ENCODE measurements around the gene BUD13. TPM values are rescaled to one million over a fixed set of nuclear protein-coding genes. Genes with fewer than 3 reads are reported as not detected.

The BUD13 gene
- total and polyA plus RNA-seq, 2 of the 13 experiments (the other 11 are each of a cell fraction or from before 2014, with no cell fraction given) = 13.3 to 25.9 TPM

DNA sequence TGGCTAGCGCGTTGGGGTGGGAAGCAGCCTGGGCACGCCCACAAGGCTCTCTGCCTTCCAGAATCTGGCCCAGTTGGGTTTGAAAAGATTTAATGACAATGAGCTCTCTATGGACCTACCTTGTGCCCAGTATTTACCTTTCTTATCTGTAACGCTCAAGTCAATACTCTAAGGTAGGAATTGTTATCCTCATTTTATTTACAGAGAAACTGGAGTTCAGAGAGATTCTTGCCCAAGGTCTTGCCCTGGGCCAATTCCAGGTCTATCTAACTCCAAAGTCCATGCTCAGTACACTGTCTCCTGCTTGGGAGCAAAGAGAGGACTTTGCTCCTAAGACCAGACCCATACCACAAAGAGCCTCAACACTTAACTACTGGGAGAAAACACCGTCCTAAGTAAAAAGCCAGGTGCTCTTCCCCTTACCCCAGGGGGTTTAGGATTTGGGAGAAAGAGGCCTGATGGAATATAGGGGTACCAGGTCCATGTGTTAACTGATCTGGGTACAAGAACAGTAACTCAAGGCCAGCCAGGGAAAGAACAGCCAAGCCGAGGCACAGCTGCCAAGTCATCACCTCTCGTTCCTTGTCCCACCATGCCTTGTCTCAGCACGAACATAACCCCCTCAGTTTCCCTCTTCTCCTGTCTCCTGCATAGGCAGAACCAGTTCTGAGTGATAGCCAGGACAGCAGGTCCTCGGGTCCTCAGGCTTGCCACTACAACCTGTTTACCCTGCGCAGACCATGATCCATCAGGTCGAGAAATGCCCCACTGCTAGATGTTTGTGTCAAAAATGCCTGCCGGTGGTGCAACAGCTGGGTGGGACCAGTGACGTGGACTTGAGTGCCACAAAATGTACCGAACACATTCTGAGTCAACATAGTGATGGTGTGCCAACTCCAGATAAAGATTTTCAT lies 35.7 kb upstream of the BUD13 start (continued):
- TF ChIP-seq TRIM22 (IDR thresholded peaks at IDR 0.05) (no peak), MEIS1 (CRISPR knock-in tag; IDR thresholded peaks at IDR 0.05; ENCODE audit: borderline replicate concordance) (peak; percentile 29; the same call in 1 of the 2 replicates), ZNF496 (CRISPR knock-in tag; IDR thresholded peaks at IDR 0.05; ENCODE audit: insufficient replicate concordance) (no peak), FOXK2 (IDR thresholded peaks at IDR 0.05) (peak; percentile 55), HNRNPH1 (optimal IDR thresholded peaks at IDR 0.05; ENCODE audit: low read depth, low read length) (no peak), ZNF629 (CRISPR knock-in tag; conservative IDR thresholded peaks at IDR 0.05) (peak; percentile 52), ZNF577 (CRISPR knock-in tag; IDR thresholded peaks at IDR 0.05; ENCODE audit: borderline replicate concordance, low read depth) (no peak), CREBL2 (CRISPR knock-in tag; IDR thresholded peaks at IDR 0.05; ENCODE audit: borderline replicate concordance) (no peak), XBP1 (CRISPR knock-in tag; IDR thresholded peaks at IDR 0.05) (no peak), SSRP1 (CRISPR knock-in tag; IDR thresholded peaks at IDR 0.05) (0 out of 2 replicates have a peak, but pooled peaks have one; percentile 72), SAFB2 (CRISPR knock-in tag; IDR thresholded peaks at IDR 0.05; ENCODE audit: borderline replicate concordance, low read depth) (no peak), ZNF10 (CRISPR knock-in tag; IDR thresholded peaks at IDR 0.05; ENCODE audit: borderline replicate concordance, low read depth) (no peak), ATAD3A (CRISPR knock-in tag; IDR thresholded peaks at IDR 0.05) (no peak), MTA3 (CRISPR knock-in tag; IDR thresholded peaks at IDR 0.05) (no peak), GPN1 (CRISPR knock-in tag; IDR thresholded peaks at IDR 0.05; ENCODE audit: borderline replicate concordance) (no peak)
- TF ChIP-seq, protein P1, sequence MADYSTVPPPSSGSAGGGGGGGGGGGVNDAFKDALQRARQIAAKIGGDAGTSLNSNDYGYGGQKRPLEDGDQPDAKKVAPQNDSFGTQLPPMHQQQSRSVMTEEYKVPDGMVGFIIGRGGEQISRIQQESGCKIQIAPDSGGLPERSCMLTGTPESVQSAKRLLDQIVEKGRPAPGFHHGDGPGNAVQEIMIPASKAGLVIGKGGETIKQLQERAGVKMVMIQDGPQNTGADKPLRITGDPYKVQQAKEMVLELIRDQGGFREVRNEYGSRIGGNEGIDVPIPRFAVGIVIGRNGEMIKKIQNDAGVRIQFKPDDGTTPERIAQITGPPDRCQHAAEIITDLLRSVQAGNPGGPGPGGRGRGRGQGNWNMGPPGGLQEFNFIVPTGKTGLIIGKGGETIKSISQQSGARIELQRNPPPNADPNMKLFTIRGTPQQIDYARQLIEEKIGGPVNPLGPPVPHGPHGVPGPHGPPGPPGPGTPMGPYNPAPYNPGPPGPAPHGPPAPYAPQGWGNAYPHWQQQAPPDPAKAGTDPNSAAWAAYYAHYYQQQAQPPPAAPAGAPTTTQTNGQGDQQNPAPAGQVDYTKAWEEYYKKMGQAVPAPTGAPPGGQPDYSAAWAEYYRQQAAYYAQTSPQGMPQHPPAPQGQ (CRISPR knock-in tag; IDR thresholded peaks at IDR 0.05; ENCODE audit: borderline replicate concordance) = no peak
- TF ChIP-seq, protein P2, sequence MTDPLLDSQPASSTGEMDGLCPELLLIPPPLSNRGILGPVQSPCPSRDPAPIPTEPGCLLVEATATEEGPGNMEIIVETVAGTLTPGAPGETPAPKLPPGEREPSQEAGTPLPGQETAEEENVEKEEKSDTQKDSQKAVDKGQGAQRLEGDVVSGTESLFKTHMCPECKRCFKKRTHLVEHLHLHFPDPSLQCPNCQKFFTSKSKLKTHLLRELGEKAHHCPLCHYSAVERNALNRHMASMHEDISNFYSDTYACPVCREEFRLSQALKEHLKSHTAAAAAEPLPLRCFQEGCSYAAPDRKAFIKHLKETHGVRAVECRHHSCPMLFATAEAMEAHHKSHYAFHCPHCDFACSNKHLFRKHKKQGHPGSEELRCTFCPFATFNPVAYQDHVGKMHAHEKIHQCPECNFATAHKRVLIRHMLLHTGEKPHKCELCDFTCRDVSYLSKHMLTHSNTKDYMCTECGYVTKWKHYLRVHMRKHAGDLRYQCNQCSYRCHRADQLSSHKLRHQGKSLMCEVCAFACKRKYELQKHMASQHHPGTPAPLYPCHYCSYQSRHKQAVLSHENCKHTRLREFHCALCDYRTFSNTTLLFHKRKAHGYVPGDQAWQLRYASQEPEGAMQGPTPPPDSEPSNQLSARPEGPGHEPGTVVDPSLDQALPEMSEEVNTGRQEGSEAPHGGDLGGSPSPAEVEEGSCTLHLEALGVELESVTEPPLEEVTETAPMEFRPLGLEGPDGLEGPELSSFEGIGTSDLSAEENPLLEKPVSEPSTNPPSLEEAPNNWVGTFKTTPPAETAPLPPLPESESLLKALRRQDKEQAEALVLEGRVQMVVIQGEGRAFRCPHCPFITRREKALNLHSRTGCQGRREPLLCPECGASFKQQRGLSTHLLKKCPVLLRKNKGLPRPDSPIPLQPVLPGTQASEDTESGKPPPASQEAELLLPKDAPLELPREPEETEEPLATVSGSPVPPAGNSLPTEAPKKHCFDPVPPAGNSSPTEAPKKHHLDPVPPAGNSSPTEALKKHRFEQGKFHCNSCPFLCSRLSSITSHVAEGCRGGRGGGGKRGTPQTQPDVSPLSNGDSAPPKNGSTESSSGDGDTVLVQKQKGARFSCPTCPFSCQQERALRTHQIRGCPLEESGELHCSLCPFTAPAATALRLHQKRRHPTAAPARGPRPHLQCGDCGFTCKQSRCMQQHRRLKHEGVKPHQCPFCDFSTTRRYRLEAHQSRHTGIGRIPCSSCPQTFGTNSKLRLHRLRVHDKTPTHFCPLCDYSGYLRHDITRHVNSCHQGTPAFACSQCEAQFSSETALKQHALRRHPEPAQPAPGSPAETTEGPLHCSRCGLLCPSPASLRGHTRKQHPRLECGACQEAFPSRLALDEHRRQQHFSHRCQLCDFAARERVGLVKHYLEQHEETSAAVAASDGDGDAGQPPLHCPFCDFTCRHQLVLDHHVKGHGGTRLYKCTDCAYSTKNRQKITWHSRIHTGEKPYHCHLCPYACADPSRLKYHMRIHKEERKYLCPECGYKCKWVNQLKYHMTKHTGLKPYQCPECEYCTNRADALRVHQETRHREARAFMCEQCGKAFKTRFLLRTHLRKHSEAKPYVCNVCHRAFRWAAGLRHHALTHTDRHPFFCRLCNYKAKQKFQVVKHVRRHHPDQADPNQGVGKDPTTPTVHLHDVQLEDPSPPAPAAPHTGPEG (CRISPR knock-in tag; IDR thresholded peaks at IDR 0.05) = no peak
- TF ChIP-seq, protein P3, sequence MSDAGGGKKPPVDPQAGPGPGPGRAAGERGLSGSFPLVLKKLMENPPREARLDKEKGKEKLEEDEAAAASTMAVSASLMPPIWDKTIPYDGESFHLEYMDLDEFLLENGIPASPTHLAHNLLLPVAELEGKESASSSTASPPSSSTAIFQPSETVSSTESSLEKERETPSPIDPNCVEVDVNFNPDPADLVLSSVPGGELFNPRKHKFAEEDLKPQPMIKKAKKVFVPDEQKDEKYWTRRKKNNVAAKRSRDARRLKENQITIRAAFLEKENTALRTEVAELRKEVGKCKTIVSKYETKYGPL (CRISPR knock-in tag; IDR thresholded peaks at IDR 0.05) = no peak

Data from HepG2 (cell line).